GM21529 (cell line): ENCODE data around the gene PRR29.
"Not testable (repeated sequence)": the region's sequence is repeated elsewhere in the genome, so short reads cannot be mapped to it uniquely, and the experiment has no call there.

Experiments
- ATAC-seq: cut with Tn5 transposase; IDR thresholded peaks from one replicate; pipeline ENCODE4 v1.9.1; 2021; ENCODE audit not compliant: unreplicated experiment

The PRR29 gene

DNA sequence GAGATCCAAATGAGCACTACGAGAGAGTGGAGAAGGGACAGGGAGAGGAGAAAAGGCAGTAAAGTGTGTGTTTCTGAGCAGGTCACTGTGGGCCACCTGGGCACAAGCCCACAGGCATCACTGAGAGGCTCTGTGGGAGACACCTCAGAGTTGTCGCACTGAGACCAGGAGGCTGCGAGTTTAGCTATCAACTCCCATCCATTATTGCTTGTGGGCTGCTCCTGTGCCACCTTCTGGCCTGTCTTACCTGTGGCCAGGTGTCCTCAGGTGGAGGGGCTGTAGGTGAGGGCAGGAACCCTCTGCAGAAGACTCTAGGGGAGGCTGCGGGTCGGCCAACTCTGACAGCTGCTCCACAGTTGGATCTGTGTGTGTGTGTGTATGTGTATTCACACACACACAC is 2.5 kb upstream of the PRR29 start:
- ATAC-seq = no peak

DNA sequence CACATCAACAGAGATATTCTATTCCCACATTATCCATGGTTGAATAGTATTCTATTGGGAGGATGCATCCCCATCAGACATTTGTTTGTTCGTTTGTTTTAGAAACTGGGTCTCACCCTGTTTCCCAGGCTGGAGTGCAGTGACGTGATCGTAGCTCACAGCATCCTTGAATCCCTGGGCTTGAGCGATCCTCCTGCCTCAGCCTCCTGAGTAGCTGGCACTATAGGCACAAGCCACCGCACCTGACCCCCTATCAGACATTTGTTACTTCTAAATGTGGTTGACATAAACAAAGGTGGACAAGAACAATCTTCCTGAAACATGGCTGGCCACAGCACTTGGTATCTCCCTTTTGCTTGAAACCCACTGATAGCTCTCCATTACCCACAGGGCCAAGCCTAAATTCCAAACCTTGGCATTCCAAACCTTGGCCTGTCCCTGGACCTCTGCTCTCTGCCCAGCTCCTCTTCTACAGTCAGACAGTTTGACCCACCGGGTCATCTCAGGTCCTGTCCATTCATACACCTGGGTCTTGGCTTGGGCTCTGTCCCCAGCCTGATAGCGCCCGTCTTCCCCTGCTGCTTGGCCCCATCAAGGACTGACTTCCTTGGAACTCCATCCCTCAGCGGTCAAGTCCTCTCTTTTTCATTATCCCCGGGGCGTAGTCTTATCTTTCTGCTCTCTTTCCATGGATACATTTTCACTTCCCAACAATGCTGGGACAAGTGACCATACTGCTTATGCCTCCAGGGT is 1.5 kb upstream of the PRR29 start:
- no peak for ATAC-seq

DNA sequence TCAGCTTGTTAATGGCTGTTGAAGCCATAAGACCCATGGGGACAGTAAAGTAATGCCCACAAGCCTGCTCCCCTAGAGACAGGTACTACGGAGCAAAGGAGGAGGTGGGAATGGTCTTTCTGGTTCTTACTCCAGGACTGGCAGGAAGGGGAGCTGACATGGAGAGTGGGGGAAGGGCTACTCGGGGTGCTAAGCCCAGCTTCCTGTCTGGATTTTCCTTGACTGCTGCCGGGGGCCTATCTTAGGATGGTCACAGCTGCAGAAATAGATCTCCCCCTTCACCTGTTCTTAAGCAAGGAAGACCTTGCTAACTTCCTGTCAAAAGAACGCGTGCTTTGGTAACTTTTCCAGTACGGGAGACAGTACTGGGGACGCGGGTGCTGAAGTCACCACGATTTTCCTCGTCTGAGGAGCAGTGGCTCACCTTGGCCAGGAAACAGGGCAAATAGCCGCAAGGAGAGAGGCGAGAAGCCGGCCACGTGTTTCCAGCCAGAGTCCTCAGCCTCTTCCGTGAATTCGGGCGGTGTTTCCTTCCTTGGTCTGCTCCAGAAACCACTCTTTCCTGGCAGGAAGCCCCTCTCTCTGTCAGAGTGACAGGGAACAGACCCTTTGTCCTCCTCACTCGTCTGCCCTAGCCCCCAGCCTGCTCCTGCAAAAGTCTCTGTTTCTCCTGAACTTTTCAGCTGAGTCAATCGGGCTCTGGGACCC is 656 bp upstream of the PRR29 start:
- no peak for ATAC-seq

DNA sequence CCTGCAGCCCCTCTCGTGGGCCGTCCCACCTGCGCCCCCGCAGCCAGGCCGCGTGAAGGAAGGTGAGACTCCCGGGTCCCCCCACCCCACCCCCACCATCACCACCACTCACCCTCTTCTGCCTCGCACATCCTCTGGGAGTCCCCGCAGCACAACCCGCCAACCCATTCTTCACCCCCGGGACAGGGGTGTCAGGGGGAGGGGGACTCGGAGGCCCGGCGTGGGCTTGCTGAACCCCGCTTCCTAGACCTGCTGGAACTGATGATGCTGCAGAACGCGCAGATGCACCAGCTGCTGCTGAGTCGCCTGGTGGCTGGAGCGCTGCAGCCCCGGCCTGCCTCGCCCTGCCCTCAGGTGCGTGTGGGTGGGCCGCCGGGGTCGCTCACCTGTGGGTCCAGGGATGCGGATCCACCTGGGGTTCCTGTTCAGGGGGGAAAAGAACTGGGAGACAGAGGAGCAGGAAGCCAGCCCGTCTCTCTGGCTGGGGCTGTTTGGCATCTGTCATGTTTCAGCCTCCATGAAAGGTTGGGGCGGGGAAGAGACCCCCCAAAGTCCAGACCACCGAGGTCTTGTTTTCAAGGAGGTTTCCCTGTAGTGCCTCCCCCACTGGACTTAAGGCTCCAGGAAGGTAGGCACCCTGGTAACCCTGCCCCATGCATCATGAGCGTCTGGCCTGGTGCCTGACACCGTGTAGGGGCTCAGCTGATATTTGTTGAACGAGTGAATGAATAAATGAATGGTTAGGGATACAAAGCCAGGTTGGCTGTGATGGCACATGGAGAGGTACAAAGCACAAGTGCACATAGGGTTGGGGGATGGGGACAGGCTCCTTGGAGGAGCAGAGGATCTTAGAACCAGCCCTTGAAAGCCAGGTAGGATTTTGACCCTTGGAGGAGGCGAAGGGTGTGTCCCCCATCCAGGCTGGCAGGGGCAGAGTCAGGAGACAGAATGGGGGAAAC is 849 bp downstream of the PRR29 start:
- no peak for ATAC-seq

DNA sequence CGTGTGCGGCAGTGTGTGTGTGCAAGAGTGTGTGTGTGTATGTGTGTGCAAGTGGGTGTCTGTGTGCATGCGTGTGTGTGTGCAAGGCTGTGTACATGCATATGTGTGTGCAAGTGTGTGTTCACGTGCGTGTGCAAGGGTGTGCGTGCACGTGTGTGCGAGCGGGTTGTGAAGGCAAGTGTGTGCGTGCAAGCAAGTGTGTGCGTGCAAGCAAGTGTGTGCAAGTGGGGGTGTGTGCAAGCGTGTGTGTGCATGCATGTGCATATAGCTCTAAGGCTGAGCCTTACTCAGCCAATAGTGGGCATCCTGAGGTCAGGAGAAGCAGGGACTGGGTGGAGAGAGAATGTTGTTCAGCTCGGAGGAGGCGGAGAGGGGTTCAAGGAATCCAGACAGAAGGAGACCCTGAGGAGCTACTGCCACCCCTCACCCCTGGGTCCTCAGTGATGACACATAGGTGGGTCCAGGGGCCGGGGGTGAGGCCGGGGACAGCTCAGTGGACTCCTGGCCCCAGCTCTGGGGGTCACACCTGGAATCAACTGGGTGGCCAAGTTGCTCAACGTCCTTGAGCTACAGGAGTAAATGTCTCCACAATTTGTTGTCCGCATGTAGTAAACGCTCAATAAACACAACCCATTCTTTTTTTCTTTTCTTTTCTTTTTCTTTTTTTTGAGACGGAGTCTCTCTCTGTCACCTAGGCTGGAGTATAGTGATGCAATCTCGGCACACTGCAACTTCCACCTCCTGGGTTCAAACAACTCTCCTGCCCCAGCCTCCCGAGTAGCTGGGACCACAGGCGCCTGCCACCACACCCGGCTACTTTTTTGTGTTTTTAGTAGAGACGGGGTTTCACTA is 1.8 kb downstream of the PRR29 start:
- no peak for ATAC-seq

DNA sequence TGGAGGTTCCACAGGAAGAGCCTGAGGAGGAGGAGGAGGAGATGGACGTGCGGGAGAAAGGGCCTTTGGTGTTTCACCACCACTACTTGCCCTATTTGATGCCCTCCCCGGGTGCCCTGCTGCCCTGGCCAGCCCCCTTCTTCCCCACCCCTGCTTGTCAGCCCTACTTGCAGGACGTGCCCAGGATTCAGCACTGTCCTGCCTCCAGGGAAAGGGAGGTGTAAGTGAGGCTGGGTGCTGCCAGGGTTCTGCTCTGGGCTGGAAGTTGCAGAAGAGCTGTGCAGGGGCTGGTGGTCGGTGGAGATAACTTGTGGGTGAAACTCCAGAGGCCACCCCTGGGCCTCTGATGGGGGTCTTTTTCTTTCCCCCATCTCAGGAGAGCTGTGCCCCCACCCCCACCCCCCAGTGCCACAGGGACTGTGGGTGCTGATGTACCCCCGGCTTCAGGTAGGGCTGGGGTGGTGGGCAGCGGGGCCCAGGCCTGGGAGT is 3.0 kb downstream of the PRR29 start:
- no peak for ATAC-seq

DNA sequence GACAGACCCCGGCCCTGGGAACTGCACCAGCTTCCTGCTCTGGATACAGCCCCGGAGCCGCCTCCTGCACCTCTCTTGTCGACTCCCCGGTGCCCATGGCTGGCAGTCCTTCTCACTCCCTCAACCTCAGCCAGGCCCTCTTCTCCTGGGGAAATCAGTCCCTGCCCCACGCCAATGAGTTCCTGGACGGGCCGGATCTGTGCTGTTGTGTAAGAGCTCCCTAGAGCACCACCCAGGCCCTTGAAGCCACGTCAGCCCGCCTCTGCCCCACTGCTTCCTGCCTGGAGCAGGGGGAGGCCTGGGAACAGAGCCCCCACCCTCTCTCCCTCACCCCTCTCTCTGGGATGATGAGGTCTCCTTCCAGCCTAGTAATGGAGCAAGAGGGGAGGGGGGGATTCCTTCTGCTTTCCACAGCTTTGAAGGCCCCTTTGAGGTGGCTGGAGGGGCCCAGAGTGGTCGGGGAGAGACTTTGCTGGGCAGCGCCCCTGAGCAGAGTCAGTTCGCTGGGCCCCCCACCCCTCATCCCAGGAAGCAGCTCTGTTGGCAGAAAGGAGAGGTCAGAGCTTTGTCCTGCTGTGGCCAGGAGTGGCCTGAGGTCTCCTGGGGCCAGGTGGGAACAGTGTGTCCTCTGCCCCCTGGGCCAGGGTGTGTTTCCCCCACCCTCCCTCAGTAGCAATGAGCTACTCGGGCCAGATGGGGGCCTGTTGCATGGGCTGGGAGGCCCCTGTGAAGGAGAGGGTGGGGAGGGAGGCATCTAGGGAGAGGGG is 3.8 kb downstream of the PRR29 start:
- ATAC-seq = no peak

DNA sequence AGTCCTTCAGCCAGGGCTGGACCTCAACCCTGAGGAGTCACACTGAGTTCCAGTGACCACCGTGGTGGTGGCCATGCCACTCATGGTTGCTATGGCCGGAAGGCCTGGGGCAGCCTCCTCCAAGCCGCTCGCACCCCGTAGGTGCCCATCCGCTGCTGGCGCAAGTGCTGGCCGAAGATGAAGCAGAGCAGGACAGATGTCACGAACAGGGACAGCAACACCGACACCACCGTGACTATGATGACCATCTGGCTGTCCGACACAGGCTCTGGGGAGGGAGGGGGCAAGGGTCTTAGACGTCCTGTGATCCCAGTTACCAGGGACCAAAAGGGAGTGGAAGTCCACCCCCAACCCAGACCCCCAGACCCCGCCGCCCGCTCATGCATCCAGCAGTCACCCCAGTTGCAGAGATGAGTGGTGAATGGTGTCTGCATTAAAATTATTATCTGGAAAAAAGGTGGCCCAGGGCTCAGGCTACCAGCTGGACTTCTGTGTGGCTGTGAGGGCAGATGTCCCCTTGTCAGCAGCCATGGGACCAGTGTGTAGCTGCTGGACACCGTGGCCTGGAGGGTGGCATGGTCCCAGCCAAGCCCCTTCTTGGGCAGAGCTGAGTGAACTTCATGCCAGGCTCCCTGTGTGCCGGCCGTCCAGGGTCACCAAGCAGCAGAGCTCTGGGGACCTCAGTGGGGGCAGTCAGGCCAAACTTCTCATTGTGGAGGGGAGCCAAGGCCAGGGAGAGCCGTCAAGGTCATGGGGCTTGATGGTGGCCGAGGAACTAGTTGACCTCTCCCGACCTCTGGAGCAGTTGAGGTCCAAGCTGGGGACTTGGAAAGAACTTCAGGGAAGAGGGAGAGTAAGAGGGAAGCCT is 4.7 kb downstream of the PRR29 start:
- no peak for ATAC-seq

DNA sequence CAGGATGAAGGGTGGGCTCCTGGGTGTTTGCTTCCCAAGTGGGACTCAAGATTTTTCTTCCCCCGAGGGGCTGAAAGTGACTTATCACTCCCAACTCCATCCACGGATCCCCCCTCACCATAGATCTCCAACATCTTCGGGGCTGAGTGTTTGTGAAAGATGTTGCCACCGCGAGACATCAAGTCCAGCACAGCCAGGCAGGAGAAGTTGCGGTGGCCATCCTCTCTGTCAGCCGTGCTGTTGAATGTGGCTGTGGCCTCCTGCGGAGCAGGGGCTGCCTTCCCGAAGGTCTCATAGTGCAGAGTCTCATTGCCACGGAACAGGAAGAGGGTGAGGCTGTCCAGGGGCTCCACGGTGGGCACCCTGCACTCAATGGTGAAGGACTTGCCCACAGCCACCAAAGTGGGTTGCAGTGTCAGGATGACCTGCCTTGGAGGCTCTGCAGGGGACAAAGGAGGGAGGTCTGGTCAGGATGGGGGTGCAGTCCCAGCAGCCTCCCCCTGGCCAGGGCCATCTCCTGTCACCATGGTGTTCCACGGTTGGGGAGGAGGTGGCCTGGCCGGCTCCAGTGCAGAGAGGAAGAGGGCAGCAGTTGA is 5.5 kb downstream of the PRR29 start:
- ATAC-seq = no peak

DNA sequence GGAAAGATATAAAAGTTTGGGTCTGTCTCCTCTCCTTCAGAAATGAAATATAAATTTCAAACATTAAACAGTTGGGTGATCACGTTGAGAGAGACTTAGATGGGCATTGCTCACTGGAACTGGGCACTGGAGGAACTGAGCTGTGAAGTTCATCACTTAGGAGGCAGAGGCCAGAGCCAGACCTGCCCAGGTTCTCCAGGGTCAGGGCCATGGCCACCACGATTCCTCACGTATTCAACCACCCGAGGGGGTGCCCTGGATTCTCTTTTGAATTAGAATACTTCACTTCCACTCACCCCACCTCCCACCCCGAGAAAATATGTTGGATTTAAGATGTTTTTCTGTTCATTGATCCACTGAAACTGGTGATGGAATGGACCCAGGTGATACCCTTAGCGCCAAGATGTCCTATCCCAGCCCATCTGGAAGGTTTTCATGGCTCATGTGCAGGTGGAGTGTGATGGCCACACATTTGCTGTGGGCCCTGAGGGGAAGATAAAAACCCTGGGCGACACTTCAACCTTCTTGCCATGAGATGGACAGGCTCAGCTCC is 6.1 kb downstream of the PRR29 start:
- ATAC-seq = no peak

DNA sequence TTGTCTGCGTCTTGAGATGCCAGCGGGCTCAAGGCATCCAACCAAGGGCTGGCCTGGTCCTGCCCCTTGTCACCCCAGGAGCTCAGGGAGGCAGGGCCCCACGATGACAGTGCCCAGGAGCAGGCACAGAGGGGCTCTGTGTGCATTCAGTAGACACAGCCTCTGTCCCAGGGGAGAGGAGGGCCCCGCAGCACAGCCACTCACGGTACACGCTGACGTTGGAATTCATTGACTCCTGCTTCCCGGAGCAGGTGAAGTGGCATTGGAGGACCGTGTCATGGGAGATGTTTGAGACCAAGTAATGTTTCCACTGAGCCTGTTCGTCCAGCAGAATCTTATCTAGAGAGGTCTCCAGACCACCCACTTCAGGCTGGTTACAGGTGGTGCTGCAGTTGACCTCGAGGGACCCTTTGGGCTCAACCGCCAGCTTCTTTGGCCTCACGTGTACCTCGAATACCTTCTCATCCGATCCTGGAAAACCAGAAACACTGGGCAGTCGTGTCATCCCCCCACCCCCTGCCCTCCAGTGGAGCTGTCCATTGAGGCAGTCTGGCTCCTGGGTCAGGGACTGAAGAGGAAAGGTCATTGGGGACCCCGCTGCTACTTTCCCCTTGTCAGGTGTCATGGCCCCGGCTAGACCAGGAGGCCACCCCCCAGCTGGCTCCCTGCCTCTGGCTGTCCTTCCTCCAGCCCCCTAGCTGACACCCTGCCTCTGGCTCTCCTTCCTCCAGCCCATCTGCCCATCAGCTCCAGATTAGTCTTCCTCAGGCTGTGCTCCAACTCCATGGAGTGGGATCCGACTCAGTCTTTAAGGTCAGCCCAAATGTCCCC is 7.0 kb downstream of the PRR29 start:
- no peak for ATAC-seq

DNA sequence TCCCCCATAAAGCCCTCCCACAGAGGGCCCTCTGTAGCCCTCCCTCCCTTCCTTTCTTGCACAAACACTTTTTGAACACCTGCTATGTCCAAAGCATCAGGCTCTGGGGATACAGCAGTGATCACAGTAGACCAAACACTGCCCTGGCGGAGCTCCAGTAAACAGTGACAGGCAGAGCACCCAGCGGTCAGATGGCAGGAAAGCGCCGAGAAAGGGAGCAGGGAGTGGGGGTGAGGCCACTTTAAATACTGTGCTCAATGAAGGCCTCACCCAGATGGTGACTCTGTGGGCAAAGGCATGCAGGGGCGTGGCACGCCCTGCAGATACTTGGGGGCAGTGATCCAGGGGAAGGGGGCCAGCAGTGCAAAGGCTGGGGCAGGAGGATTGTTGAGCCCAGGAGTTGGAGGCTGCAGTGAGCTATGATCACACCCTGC is 7.6 kb downstream of the PRR29 start:
- ATAC-seq = no peak

DNA sequence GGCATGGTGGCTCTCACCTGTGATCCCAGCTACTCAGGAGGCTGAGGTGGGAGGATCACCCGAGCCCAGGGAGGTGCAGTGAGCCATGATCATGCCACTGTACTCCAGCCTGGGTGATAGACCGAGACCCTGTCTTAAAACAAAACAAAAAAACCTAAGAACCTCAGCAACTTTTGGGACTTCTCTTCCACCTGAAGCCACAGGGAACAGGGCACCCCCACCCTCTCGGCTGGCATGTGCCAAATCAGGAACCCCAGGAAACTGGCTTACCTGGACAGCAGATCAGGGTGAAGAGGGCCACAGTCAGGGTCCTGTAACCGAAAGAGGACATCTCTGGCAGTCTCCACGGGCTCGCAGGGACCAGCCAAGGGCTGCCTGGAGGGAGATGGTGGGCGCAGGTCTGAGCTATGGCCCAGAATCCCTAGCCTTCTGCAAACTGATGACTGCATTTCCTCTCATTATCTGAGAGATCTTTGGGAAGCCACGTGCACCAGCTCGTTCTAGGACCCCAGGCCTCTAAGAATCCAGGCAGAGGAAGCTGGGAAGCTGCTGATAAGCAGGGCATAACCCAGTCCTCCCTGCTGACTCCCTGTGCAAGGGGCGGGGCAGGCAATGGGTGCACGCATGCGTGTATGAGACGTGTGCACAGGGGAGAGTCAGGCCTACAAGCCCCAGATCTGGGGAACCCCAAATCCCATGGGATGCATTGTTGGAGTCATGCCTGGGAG is 8.4 kb downstream of the PRR29 start:
- ATAC-seq = no peak

DNA sequence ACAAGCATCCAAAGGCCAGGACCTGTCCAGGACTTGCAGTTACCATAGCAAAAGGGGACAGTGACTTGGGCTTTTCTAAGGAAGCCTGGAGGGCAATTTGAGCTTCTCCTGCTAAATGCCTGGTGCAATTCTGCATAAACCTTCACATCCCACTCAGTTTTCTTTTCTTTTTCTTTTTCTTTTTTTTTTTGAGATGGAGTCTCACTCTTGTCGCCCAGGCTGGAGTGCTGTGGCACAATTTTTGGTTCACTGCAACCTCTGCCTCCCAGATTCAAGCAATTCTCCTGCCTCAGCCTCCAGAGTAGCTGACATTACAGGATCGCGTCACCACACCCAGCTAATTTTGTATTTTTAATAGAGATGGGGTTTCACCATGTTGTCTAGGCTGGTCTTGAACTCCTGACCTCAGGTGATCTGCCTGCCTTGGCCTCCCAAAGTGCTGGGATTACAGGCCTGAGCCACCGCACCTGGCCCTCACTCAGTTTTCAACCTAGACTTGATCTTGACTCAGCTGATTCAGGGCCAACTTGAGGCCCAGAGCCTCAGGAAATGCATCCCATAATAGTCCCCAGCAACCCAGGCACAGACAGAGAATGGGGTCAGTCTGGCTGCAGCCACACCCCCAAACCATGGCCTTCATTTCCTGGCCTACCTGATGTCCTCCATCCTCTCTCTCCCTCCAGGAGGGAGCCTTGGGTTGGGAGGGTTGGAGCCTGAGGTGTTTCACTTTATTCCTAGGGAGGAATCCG is 9.1 kb downstream of the PRR29 start:
- ATAC-seq = not testable (repeated sequence)

DNA sequence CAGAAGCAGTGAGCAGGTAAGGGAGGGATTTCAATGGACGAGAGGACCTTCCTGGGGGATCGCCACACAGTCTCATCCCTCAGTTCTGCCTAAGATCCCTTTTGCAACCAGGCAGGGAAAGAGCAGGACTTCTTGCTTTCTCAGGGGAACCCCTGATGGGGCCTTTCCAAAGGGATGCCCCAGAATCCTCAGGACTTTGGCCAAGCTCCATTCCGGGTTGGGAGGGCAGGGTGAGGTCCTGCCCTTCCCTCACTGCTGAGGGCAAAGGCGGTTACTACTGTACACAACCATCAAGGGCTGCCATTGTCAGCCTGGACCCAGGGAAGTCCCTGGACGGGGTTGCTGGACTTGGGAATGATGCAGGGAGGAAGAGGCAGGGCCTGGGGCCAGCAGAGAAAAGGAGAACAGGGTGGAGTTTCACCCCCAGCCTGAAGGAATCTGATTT is 9.7 kb downstream of the PRR29 start:
- ATAC-seq = no peak

DNA sequence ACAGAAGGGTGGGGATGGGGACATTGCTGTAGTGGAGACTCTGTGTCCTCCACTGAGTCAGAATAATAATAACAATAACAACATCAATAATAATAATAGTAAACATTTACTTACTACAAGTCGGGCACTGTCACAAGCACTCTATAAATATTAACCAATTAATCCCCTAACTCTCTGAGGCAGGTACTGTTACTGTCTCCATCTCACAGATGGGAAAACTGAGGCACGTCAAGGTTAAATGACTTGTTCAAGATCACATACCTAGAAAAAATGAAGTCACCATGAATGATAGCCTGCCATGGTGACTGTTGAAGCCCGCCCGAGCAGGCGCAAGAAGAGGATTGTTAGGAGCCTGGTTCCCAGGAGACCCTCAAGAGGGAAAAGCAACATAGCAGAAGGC is 10.2 kb downstream of the PRR29 start:
- ATAC-seq = no peak
